ENCODE data around the gene ALDH3B2.

GRCh38 chr11:67626970-67627369 lies 47.5 kb downstream of the ALDH3B2 start:
- no peak for TF ChIP-seq CTCF (IDR thresholded peaks at IDR 0.05)
- TF ChIP-seq ZFX (IDR thresholded peaks at IDR 0.05; ENCODE audit: borderline replicate concordance) = no peak
